Spleen (tissue), 7 donors: Measurements from ENCODE around the gene SPDYE18.
"Not testable (repeated sequence)": the region's sequence is repeated elsewhere in the genome, so short reads cannot be mapped to it uniquely, and the experiment has no call there.

Experiments
- POLR2A ChIP-seq, 3 donors: fragments of 450-650 bp; IDR thresholded peaks; one replicate each; pipeline ENCODE4 v1.5.1; 2017; ENCODE audit warnings: antibody characterized with exemption in 3 of 3, mild to moderate bottlenecking in 1 of 3
- POLR2AphosphoS5 ChIP-seq, 3 donors: sonication (generic); formaldehyde crosslinking; IDR thresholded peaks; one replicate each; pipeline ENCODE4 v1.5.1; 2017; ENCODE audit warnings: antibody characterized with exemption in 3 of 3
- TF ChIP-seq, protein P1 (sequence below), 11 experiments: fragments of 200-600 bp in 7 of 11; fragments of 450-650 bp in 4 of 11; sonication (generic) in 4 of 11; IDR thresholded peaks in 8 of 11; conservative IDR thresholded peaks in 3 of 11; 1 replicate in 7 of 11; 2 replicates in 4 of 11; pipeline versions ENCODE4 v1.4.0 to v1.8.0; 2016 to 2021; ENCODE audit warnings: antibody characterized with exemption in 11 of 11, inconsistent platforms in 4 of 11, mild to moderate bottlenecking in 1 of 11
- donor health status: DM: no; HTN: no; CAD: no; lungs with moderate emphysema.
- donor health status: DM: no; HTN: no; CAD: no.
- donor health status: DM: no; HTN: no; CAD: no.

- TF ChIP-seq, protein P1, sequence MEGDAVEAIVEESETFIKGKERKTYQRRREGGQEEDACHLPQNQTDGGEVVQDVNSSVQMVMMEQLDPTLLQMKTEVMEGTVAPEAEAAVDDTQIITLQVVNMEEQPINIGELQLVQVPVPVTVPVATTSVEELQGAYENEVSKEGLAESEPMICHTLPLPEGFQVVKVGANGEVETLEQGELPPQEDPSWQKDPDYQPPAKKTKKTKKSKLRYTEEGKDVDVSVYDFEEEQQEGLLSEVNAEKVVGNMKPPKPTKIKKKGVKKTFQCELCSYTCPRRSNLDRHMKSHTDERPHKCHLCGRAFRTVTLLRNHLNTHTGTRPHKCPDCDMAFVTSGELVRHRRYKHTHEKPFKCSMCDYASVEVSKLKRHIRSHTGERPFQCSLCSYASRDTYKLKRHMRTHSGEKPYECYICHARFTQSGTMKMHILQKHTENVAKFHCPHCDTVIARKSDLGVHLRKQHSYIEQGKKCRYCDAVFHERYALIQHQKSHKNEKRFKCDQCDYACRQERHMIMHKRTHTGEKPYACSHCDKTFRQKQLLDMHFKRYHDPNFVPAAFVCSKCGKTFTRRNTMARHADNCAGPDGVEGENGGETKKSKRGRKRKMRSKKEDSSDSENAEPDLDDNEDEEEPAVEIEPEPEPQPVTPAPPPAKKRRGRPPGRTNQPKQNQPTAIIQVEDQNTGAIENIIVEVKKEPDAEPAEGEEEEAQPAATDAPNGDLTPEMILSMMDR (IDR thresholded peaks at IDR 0.05 in 8 of 11, conservative IDR thresholded peaks at IDR 0.05 in 3 of 11) = not testable (repeated sequence)
- TF ChIP-seq POLR2AphosphoS5, POLR2A (IDR thresholded peaks at IDR 0.05): not testable (repeated sequence)
Measured at GRCh38 chr7:77002678-77003233, 59.6 kb downstream of the SPDYE18 start.
